ENCODE data around the gene PHLPP1. TPM values are rescaled to one million over a fixed set of nuclear protein-coding genes. Genes with fewer than 3 reads are reported as not detected.
A peak's percentile ranks its signal among the peaks of the same experiment; 100 is the strongest.

The PHLPP1 gene
- polyA plus RNA-seq, 1 donor, result 11.6 TPM

- DNase-seq, result no peak
Measured at GRCh38 chr18:62952807-62953206, 237.5 kb downstream of the PHLPP1 start.

- DNase-seq, result no peak
Measured at GRCh38 chr18:62953663-62954062, 238.3 kb downstream of the PHLPP1 start.

- DNase-seq, result no peak
Measured at GRCh38 chr18:62954366-62954765, 239.0 kb downstream of the PHLPP1 start.

GRCh38 chr18:62957885-62958472 is 242.6 kb downstream of the PHLPP1 start:
- DNase-seq, result no peak

- no peak for DNase-seq
Measured at GRCh38 chr18:62959481-62959880, 244.1 kb downstream of the PHLPP1 start.

GRCh38 chr18:62963507-62963906 is 248.2 kb downstream of the PHLPP1 start:
- DNase-seq, result no peak

GRCh38 chr18:62964432-62964831 is 249.1 kb downstream of the PHLPP1 start:
- DNase-seq, result no peak

- no peak for DNase-seq
Measured at GRCh38 chr18:62967089-62967488, 251.7 kb downstream of the PHLPP1 start.

- no peak for DNase-seq
Measured at GRCh38 chr18:62973689-62974088, 258.3 kb downstream of the PHLPP1 start.

- DNase-seq, result no peak
Measured at GRCh38 chr18:62974388-62974787, 259.0 kb downstream of the PHLPP1 start.

GRCh38 chr18:62974928-62975675 is 259.8 kb downstream of the PHLPP1 start:
- no peak for DNase-seq

GRCh38 chr18:62975785-62976184 is 260.4 kb downstream of the PHLPP1 start:
- DNase-seq, result no peak

GRCh38 chr18:62976227-62976626 is 260.9 kb downstream of the PHLPP1 start:
- no peak for DNase-seq

- no peak for DNase-seq
Measured at GRCh38 chr18:62977512-62977911, 262.2 kb downstream of the PHLPP1 start.

GRCh38 chr18:62978251-62979049 is 263.1 kb downstream of the PHLPP1 start:
- no peak for DNase-seq

GRCh38 chr18:62979176-62979575 is 263.8 kb downstream of the PHLPP1 start:
- DNase-seq, result peak; percentile 36

GRCh38 chr18:62979900-62980299 is 264.6 kb downstream of the PHLPP1 start:
- no peak for DNase-seq

GRCh38 chr18:62981566-62981965 is 266.2 kb downstream of the PHLPP1 start:
- DNase-seq, result no peak

GRCh38 chr18:62982600-62983251 is 267.4 kb downstream of the PHLPP1 start:
- peak; percentile 73 for DNase-seq

GRCh38 chr18:62984656-62985315 is 269.4 kb downstream of the PHLPP1 start:
- DNase-seq, result no peak

- DNase-seq, result no peak
Measured at GRCh38 chr18:62986490-62986889, 271.1 kb downstream of the PHLPP1 start.

GRCh38 chr18:62987055-62987830 is 271.9 kb downstream of the PHLPP1 start:
- no peak for DNase-seq
